Activated CD4-positive, alpha-beta memory T cell treated with anti-CD3 and anti-CD28 coated beads, Interleukin-2, amount 10 ng/mL, durations not matched to agents 7 days and 5 days (primary cell): Measurements from ENCODE around the gene ARFGEF2. TPM values are rescaled to one million over a fixed set of nuclear protein-coding genes. Genes with fewer than 3 reads are reported as not detected.
A peak's percentile ranks its signal among the peaks of the same experiment; 100 is the strongest.

ENCODE experiments used
- CTCF ChIA-PET: fragments of 350-600 bp; sonication (Branson Sonifier 250); formaldehyde crosslinking; loops from one replicate; lab custom pipeline; 2021; ENCODE audit warnings: antibody characterized with exemption, inconsistent platforms; lab: Charles Lee
- POLR2A ChIA-PET: fragments of 350-600 bp; sonication (Branson Sonifier 250); formaldehyde crosslinking; loops from one replicate; lab custom pipeline; 2021; ENCODE audit warnings: antibody characterized with exemption; lab: Charles Lee
- DNase-seq: peaks from one replicate; pipeline ENCODE4 v3.0.0-alpha.2; 2020
- H3K27ac Mint-ChIP-seq: one replicate; pipeline ENCODE4 v1.8.0; 2021; ENCODE audit warnings: mild to moderate bottlenecking, mixed read lengths
- H3K27me3 Mint-ChIP-seq: one replicate; pipeline ENCODE4 v1.8.0; 2021; ENCODE audit warnings: mixed read lengths
- H3K36me3 Mint-ChIP-seq: one replicate; pipeline ENCODE4 v1.8.0; 2021; ENCODE audit warnings: low read depth, mixed read lengths
- H3K4me1 Mint-ChIP-seq: one replicate; pipeline ENCODE4 v1.8.0; 2021; ENCODE audit warnings: mixed read lengths
- H3K4me3 Mint-ChIP-seq: one replicate; pipeline ENCODE4 v1.8.0; 2021; ENCODE audit warnings: mild to moderate bottlenecking, mixed read lengths
- H3K9me3 Mint-ChIP-seq: one replicate; pipeline ENCODE4 v1.8.0; 2021; ENCODE audit warnings: mixed read lengths
- total RNA-seq, 2 experiments: library from RNA; stranded (reverse); gene quantifications; one replicate each; pipeline ENCODE4 v1.2.3, GENCODE V29; 2021

ARFGEF2 gene
- total RNA-seq, 2 experiments from 2014 or later: 18.1 to 20.7 TPM

DNA sequence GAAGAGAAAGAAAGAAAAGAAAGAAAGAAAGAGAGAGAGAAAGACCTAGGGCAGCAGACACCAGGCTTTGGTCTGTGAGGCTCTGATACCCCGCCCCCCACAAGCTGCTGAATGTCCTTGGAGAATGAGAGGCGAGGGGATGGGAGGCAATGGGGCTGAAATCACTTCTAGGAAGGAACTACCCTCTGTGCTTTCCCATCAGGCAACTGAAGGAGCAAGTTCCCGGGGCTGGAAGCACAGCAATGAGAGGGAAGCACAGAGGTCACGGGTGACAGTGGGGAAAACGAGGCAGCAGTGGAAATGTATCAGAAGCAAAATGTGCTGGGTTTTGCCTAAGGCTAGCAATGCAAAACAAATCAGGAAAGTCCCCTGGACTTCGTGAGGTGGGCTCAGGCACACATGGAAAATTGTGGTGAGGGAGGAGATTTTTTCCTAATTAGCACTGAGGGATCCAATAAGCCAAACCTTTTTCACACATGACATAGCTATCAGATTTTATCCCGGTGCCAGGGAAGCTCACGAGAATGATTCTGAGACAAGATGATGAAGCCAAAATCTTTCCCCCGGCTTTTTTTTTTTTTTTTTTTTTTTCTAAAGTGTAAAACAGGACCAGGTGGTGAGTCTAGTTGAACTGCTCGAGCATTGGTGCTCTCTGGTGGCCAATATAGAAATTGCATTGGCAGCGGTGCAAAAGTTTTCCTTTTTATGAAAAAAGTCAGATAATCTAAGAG, 16.8 kb upstream of the ARFGEF2 start:
- DNase-seq: peak; percentile 75
- Mint-ChIP-seq H3K27me3 (peaks cover 3% of the 10 kb centered on the region), H3K27ac (no peak overlapping the region), H3K4me1 (peaks cover 28% of the 10 kb centered on the region), H3K36me3 (peaks cover 2% of the 10 kb centered on the region), H3K9me3 (peaks cover 8% of the 10 kb centered on the region), H3K4me3 (no peak overlapping the region)
- POLR2A ChIA-PET: interaction anchor here (0.6 to 1.0 kb wide), 2 partner anchors 22 to 247 kb away, joined by 3 read pairs; no protein-coding TSS in a partner anchor
- CTCF ChIA-PET: interaction anchor here (0.5 to 3.7 kb wide), 34 partner anchors 9 to 1175 kb away, joined by 3 to 79 read pairs (median 5); no protein-coding TSS in a partner anchor

- no peak overlapping the region for H3K4me3 Mint-ChIP-seq
- peaks cover 2% of the 10 kb centered on the region for H3K36me3 Mint-ChIP-seq
- POLR2A ChIA-PET: interaction anchor here (1.0 kb wide), 1 partner anchor 248 kb away, joined by 3 read pairs; no protein-coding TSS in a partner anchor
- H3K4me1 Mint-ChIP-seq: peaks cover 34% of the 10 kb centered on the region
- H3K9me3 Mint-ChIP-seq: peaks cover 8% of the 10 kb centered on the region
- DNase-seq: no peak
- CTCF ChIA-PET: interaction anchor here (0.6 to 3.7 kb wide), 28 partner anchors 11 to 1176 kb away, joined by 3 to 79 read pairs (median 5); no protein-coding TSS in a partner anchor
- no peak overlapping the region for H3K27ac Mint-ChIP-seq
- H3K27me3 Mint-ChIP-seq: peaks cover 2% of the 10 kb centered on the region
These were observed 16.2 kb upstream of the ARFGEF2 start for GRCh38 chr20:48905297-48905647.

- CTCF ChIA-PET: interaction anchor here (1.0 to 3.7 kb wide), 9 partner anchors 31 to 285 kb away, joined by 3 to 79 read pairs (median 9); no protein-coding TSS in a partner anchor
- Mint-ChIP-seq H3K4me3 (no peak overlapping the region), H3K9me3 (peaks cover 8% of the 10 kb centered on the region)
These were observed 15.2 kb upstream of the ARFGEF2 start for GRCh38 chr20:48906221-48906877.

GRCh38 chr20:48908656-48909319, 12.7 kb upstream of the ARFGEF2 start:
- peaks cover 2% of the 10 kb centered on the region for H3K36me3 Mint-ChIP-seq
- no peak overlapping the region for H3K27ac Mint-ChIP-seq
- peaks cover 45% of the 10 kb centered on the region for H3K4me1 Mint-ChIP-seq
- ChIA-PET POLR2A (no interaction called here), CTCF (interaction anchor here (0.8 to 2.7 kb wide), 3 partner anchors 249 to 288 kb away, joined by 3 to 12 read pairs (median 6); no protein-coding TSS in a partner anchor)
- peaks cover 3% of the 10 kb centered on the region for H3K27me3 Mint-ChIP-seq
- H3K4me3 Mint-ChIP-seq: no peak overlapping the region
- no peak for DNase-seq
- H3K9me3 Mint-ChIP-seq: peaks cover 8% of the 10 kb centered on the region

More at GRCh38 chr20:48906221-48906877, 15.2 kb upstream of the ARFGEF2 start:
- POLR2A ChIA-PET: interaction anchor here (1.2 kb wide), 1 partner anchor 249 kb away, joined by 3 read pairs; no protein-coding TSS in a partner anchor
- H3K27ac Mint-ChIP-seq: no peak overlapping the region
- H3K36me3 Mint-ChIP-seq: peaks cover 2% of the 10 kb centered on the region
- H3K4me1 Mint-ChIP-seq: peaks cover 41% of the 10 kb centered on the region
- peaks cover 2% of the 10 kb centered on the region for H3K27me3 Mint-ChIP-seq
- no peak for DNase-seq

DNA sequence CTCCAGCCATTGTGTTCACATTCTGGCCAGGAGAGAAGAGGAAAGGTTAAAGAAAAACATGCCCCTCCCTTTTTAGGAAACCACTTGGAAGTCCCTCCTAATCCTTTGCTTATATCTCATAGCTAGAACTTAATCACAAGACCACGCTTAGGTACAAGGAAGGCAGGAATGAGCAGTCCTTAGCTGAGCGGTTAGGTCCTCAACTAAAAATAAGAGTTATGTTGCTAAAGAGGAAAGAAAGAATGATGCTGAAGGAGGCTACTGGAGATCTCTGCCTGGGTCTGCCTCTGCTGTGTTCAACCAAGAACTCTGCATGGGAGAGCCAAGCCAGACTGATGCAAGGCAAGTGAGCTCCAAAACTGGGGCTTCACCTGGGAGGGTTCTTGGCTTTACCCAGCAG, 11.6 kb upstream of the ARFGEF2 start:
- H3K27me3 Mint-ChIP-seq: peaks cover 3% of the 10 kb centered on the region
- H3K36me3 Mint-ChIP-seq: peaks cover 2% of the 10 kb centered on the region
- H3K27ac Mint-ChIP-seq: no peak overlapping the region
- H3K9me3 Mint-ChIP-seq: peaks cover 8% of the 10 kb centered on the region
- ChIA-PET CTCF (interaction anchor here (1.8 to 2.7 kb wide), 2 partner anchors 253 to 289 kb away, joined by 6 to 12 read pairs; no protein-coding TSS in a partner anchor), POLR2A (interaction anchor here (1.3 kb wide), 1 partner anchor 12 kb away, joined by 3 read pairs; no protein-coding TSS in a partner anchor)
- peaks cover 38% of the 10 kb centered on the region for H3K4me1 Mint-ChIP-seq
- DNase-seq: no peak
- H3K4me3 Mint-ChIP-seq: no peak overlapping the region

DNA sequence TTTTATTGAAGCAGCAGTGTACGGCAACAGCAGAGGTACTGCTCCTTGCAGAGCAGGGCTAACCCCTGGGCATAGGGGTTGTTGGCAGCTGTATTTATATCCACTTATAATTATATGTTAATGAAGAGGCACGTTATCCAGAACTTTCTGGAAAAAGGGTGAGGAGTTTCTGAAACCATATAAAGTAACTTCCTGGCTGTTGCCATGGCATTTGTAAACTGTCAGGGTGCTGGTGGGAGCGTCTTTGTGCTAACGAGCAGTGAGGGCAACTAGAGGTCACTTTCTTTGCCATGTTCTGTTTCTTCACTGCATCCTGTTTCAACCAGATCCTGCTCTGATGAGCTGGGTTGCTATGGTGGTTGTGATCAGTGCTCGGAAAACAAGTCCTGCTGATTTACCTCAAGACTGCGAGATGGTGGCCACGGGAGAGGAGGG, 11.1 kb upstream of the ARFGEF2 start:
- ChIA-PET POLR2A (interaction anchor here (1.3 kb wide), 1 partner anchor 12 kb away, joined by 3 read pairs; no protein-coding TSS in a partner anchor), CTCF (interaction anchor here (0.6 to 1.8 kb wide), 2 partner anchors 290 to 458 kb away, joined by 3 to 6 read pairs; no protein-coding TSS in a partner anchor)
- Mint-ChIP-seq H3K4me1 (peaks cover 36% of the 10 kb centered on the region), H3K27ac (no peak overlapping the region), H3K4me3 (no peak overlapping the region), H3K9me3 (peaks cover 8% of the 10 kb centered on the region), H3K27me3 (peaks cover 3% of the 10 kb centered on the region), H3K36me3 (peaks cover 2% of the 10 kb centered on the region)
- DNase-seq: peak; percentile 27

DNA sequence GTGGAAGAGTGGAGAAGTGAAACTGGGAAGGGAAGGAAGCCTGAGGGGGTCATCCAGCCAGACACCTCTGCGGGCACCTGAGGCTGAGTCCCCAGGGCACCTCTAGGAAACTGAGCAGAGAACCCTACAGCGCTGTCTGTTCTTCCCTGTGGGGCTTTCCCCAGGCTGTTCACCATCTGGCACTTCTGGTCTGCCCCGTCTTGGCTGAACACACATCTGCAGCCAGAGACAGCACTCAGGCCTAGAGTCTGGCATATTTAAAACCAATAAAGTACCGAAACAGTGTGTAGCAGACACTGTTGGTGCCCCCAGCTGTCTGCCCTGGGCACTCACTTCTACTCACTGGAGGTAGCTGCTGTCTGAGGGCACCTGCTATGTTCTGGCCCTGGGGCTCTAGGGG, 9.4 kb upstream of the ARFGEF2 start:
- ChIA-PET CTCF (no interaction called here), POLR2A (interaction anchor here (1.1 kb wide), 1 partner anchor 10 kb away, joined by 4 read pairs; the partner anchor contains the start of gene ARFGEF2)
- Mint-ChIP-seq H3K27ac (no peak overlapping the region), H3K9me3 (peaks cover 8% of the 10 kb centered on the region), H3K27me3 (peaks cover 7% of the 10 kb centered on the region), H3K4me1 (peaks cover 36% of the 10 kb centered on the region), H3K4me3 (no peak overlapping the region), H3K36me3 (peaks cover 2% of the 10 kb centered on the region)
- no peak for DNase-seq

- CTCF ChIA-PET: interaction anchor here (0.9 to 1.4 kb wide), 2 partner anchors 12 to 259 kb away, joined by 4 to 5 read pairs; no protein-coding TSS in a partner anchor
- H3K4me1 Mint-ChIP-seq: peaks cover 14% of the 10 kb centered on the region
- H3K4me3 Mint-ChIP-seq: no peak overlapping the region
- H3K27ac Mint-ChIP-seq: no peak overlapping the region
- no peak for DNase-seq
- H3K27me3 Mint-ChIP-seq: peaks cover 4% of the 10 kb centered on the region
- no peaks in the 10 kb centered on the region for H3K36me3 Mint-ChIP-seq
- no peaks in the 10 kb centered on the region for H3K9me3 Mint-ChIP-seq
- POLR2A ChIA-PET: no interaction called here
These were observed 4.8 kb upstream of the ARFGEF2 start for GRCh38 chr20:48916699-48917098.

DNA sequence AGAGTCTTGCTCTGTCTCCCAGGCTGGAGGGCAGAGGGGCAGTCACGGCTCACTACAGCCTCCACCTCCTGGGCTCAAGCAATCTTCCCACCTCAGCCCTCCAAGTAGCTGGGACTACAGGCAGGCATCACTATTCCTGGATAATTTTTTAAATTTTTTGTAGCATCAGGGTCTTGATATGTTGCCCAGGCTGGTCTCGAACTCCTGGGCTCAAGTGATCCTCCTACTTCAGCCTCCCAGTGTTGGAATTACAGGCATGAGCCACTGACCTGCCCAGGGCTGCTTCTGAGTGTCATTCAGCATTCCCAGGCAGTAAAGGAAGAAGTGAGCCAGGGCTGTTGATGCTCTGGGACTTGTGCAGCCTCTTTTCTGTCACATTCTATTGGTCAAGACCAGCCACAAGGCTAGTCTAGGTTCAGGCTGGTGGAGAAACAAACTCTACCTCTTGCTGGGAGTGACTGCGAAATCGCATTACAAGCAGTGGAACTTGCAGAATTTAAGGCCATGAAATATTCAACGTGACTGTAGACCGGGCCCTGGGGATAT, 2.1 kb upstream of the ARFGEF2 start:
- Mint-ChIP-seq H3K4me3 (no peak overlapping the region), H3K27ac (no peak overlapping the region), H3K36me3 (no peaks in the 10 kb centered on the region), H3K27me3 (peaks cover 4% of the 10 kb centered on the region), H3K4me1 (peaks cover 32% of the 10 kb centered on the region), H3K9me3 (no peaks in the 10 kb centered on the region)
- ChIA-PET POLR2A (no interaction called here), CTCF (no interaction called here)
- no peak for DNase-seq

- H3K9me3 Mint-ChIP-seq: no peaks in the 10 kb centered on the region
- POLR2A ChIA-PET: no interaction called here
These were observed 1.5 kb upstream of the ARFGEF2 start for GRCh38 chr20:48919882-48920526.

GRCh38 chr20:48920527-48921167, 864 bp upstream of the ARFGEF2 start:
- CTCF ChIA-PET: interaction anchor here (0.6 to 1.5 kb wide), 2 partner anchors 263 to 1396 kb away, joined by 3 to 4 read pairs; no protein-coding TSS in a partner anchor
- peaks cover 4% of the 10 kb centered on the region for H3K27me3 Mint-ChIP-seq
- peaks cover 36% of the 10 kb centered on the region for H3K4me1 Mint-ChIP-seq
- DNase-seq: no peak
- H3K4me3 Mint-ChIP-seq: peak overlapping the region; percentile 88
- H3K9me3 Mint-ChIP-seq: no peaks in the 10 kb centered on the region
- H3K36me3 Mint-ChIP-seq: no peaks in the 10 kb centered on the region
- POLR2A ChIA-PET: interaction anchor here (1.0 to 2.7 kb wide), 4 partner anchors 17 to 94 kb away, joined by 3 to 11 read pairs (median 5); no protein-coding TSS in a partner anchor
- H3K27ac Mint-ChIP-seq: peak overlapping the region; percentile 87

More at GRCh38 chr20:48919882-48920526, 1.5 kb upstream of the ARFGEF2 start:
- no peak for DNase-seq
- H3K27ac Mint-ChIP-seq: peak overlapping the region; percentile 87
- H3K36me3 Mint-ChIP-seq: no peaks in the 10 kb centered on the region
- peak overlapping the region; percentile 88 for H3K4me3 Mint-ChIP-seq
- peaks cover 35% of the 10 kb centered on the region for H3K4me1 Mint-ChIP-seq
- H3K27me3 Mint-ChIP-seq: peaks cover 4% of the 10 kb centered on the region
- CTCF ChIA-PET: interaction anchor here (1.5 kb wide), 1 partner anchor 263 kb away, joined by 3 read pairs; no protein-coding TSS in a partner anchor
